DMS153 (cell line): ENCODE measurements around the gene SLC22A2.

Experiments used
- DNase-seq: peaks from one replicate; lab custom pipeline; 2025; lab: John Stamatoyannopoulos, UW

Gene SLC22A2

GRCh38 chr6:160273750-160274149 is 15.1 kb upstream of the SLC22A2 start:
- DNase-seq = no peak

- DNase-seq = no peak
Observed at GRCh38 chr6:160273196-160273595, 14.6 kb upstream of the SLC22A2 start.

- DNase-seq = no peak
Observed at GRCh38 chr6:160272707-160273106, 14.1 kb upstream of the SLC22A2 start.

- no peak for DNase-seq
Observed at GRCh38 chr6:160270347-160270746, 11.7 kb upstream of the SLC22A2 start.

- no peak for DNase-seq
Observed at GRCh38 chr6:160269771-160270170, 11.2 kb upstream of the SLC22A2 start.

GRCh38 chr6:160269023-160269521 is 10.5 kb upstream of the SLC22A2 start:
- no peak for DNase-seq

- DNase-seq = no peak
Observed at GRCh38 chr6:160267102-160267501, 8.5 kb upstream of the SLC22A2 start.

- no peak for DNase-seq
Observed at GRCh38 chr6:160265869-160266476, 7.4 kb upstream of the SLC22A2 start.

- no peak for DNase-seq
Observed at GRCh38 chr6:160264061-160264612, 5.5 kb upstream of the SLC22A2 start.

- DNase-seq = no peak
Observed at GRCh38 chr6:160263196-160263939, 4.7 kb upstream of the SLC22A2 start.

- DNase-seq = no peak
Observed at GRCh38 chr6:160261991-160262680, 3.5 kb upstream of the SLC22A2 start.

- DNase-seq = no peak
Observed at GRCh38 chr6:160260803-160261450, 2.3 kb upstream of the SLC22A2 start.

GRCh38 chr6:160260367-160260766 is 1.7 kb upstream of the SLC22A2 start:
- no peak for DNase-seq

- no peak for DNase-seq
Observed at GRCh38 chr6:160259598-160259997, 977 bp upstream of the SLC22A2 start.

- no peak for DNase-seq
Observed at GRCh38 chr6:160259143-160259425, 463 bp upstream of the SLC22A2 start.

- no peak for DNase-seq
Observed at GRCh38 chr6:160256445-160256844, 2.2 kb downstream of the SLC22A2 start.

- DNase-seq = no peak
Observed at GRCh38 chr6:160254467-160255312, 3.9 kb downstream of the SLC22A2 start.

GRCh38 chr6:160253714-160254113 is 4.9 kb downstream of the SLC22A2 start:
- DNase-seq = no peak

GRCh38 chr6:160253292-160253691 is 5.3 kb downstream of the SLC22A2 start:
- no peak for DNase-seq

- no peak for DNase-seq
Observed at GRCh38 chr6:160252073-160252813, 6.4 kb downstream of the SLC22A2 start.

GRCh38 chr6:160249671-160250070 is 8.9 kb downstream of the SLC22A2 start:
- DNase-seq = no peak
